Measurements from ENCODE around the gene GFM2. TPM values are rescaled to one million over a fixed set of nuclear protein-coding genes. Genes with fewer than 3 reads are reported as not detected.
"Not testable (repeated sequence)": the region's sequence is repeated elsewhere in the genome, so short reads cannot be mapped to it uniquely, and the experiment has no call there.

The GFM2 gene
- total RNA-seq, 3 donors from 2014 or later (not counting 1 experiment from before 2014, with no cell fraction given), result 11.9 to 27.9 (median 19.1) TPM

DNA sequence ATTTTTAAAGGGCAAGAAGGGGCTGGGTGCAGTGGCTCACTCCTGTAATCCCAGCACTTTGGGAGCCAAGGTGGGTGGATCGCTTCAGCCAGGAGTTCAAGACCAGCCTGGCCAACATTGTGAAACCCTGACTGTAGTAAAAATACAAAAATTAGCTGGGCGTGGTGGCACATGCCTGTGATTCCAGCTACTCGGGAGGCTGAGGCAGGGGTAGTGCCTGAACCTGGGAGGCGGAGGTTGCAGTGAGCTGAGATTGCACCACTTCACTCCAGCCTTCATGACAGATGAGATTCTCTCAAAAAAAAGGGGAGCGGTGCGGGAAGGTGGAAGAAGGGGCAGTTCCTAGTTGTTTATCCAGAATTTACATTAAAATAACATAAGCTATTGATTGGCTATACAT lies 90.5 kb downstream of the GFM2 start:
- H3K9me3 Mint-ChIP-seq; H3K4me3 Mint-ChIP-seq; H3K27ac Mint-ChIP-seq; intact Hi-C loops (cut with micrococcal nuclease); H3K27ac ChIP-seq (ENCODE audit: low read length); H3K36me3 Mint-ChIP-seq; H3K4me1 Mint-ChIP-seq; H3K36me3 ChIP-seq (ENCODE audit: control insufficient read depth, insufficient read depth, low read length); H3K9me3 ChIP-seq (ENCODE audit: control insufficient read depth, insufficient read depth, low read length); DNase-seq; ATAC-seq; H3K4me3 ChIP-seq (ENCODE audit: low read length); H3K4me1 ChIP-seq (ENCODE audit: control insufficient read depth, insufficient read depth, low read length); H3K27me3 ChIP-seq (ENCODE audit: control insufficient read depth, insufficient read depth, low read length): not testable (repeated sequence)
- WGBS (ENCODE audit: insufficient coverage), result 92% methylated on average over 4 of the region's 6 CpGs
- peaks cover 26 to 42% of the 10 kb centered on the region in 2 donors for H3K27me3 Mint-ChIP-seq (ENCODE audit: low read depth in 2 of 2)

DNA sequence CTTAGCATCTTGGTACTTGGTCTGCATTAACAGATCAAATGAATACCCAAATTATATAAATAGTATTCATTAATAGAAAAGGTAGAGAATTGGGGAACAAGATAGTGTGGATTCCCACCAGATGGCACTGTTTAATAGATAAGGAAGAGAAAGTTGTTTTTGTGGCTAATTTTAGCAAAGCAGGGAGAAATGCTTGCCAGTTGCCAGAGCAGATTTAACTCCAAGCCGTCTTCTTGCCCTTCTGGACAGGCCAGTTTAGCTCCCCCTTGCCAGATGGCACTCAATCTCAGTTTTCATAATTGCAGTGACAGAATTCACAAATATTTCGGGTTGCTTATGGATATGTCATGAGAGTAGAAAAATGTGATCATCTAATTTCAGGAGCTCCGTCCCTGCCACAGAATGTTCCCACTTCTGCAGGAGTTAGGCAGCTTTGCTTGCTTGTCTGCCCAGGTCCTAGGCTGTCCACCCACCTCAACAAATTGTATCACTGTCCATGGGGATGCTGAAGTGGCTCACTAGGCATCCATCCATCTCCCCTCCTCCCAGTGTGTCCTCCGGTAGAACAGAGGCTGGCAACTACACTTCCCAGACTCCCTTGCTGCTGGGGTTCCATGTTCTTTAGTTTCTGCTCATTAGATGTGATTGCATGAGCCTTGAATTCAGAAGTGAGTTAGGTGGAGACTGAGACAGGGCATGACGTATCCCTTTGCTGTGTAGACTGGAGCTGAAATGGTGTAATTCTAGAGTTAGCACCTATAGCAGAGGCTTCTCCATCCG lies 93.7 kb downstream of the GFM2 start:
- H3K36me3 ChIP-seq (ENCODE audit: control insufficient read depth, insufficient read depth, low read length), result no peaks in the 10 kb centered on the region
- H3K27ac Mint-ChIP-seq, result no peak overlapping the region
- H3K36me3 Mint-ChIP-seq, result no peaks in the 10 kb centered on the region
- H3K27me3 Mint-ChIP-seq (ENCODE audit: low read depth in 2 of 2), result peaks cover 13 to 20% of the 10 kb centered on the region in 2 donors
- TF ChIP-seq, protein P1, sequence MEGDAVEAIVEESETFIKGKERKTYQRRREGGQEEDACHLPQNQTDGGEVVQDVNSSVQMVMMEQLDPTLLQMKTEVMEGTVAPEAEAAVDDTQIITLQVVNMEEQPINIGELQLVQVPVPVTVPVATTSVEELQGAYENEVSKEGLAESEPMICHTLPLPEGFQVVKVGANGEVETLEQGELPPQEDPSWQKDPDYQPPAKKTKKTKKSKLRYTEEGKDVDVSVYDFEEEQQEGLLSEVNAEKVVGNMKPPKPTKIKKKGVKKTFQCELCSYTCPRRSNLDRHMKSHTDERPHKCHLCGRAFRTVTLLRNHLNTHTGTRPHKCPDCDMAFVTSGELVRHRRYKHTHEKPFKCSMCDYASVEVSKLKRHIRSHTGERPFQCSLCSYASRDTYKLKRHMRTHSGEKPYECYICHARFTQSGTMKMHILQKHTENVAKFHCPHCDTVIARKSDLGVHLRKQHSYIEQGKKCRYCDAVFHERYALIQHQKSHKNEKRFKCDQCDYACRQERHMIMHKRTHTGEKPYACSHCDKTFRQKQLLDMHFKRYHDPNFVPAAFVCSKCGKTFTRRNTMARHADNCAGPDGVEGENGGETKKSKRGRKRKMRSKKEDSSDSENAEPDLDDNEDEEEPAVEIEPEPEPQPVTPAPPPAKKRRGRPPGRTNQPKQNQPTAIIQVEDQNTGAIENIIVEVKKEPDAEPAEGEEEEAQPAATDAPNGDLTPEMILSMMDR (IDR thresholded peaks at IDR 0.05), result peak; percentile 26
- WGBS (ENCODE audit: insufficient coverage), result 72% methylated on average over 6 of the region's 6 CpGs
- no peak overlapping the region for H3K27ac ChIP-seq (ENCODE audit: low read length)
- no peaks in the 10 kb centered on the region for H3K9me3 ChIP-seq (ENCODE audit: control insufficient read depth, insufficient read depth, low read length)
- no peaks in the 10 kb centered on the region for H3K4me1 Mint-ChIP-seq
- H3K4me3 Mint-ChIP-seq, result no peak overlapping the region
- intact Hi-C loops (cut with micrococcal nuclease), result loop anchor here (5.0 kb wide), 2 partner anchors 244 to 594 kb away; no protein-coding TSS in a partner anchor
- H3K27me3 ChIP-seq (ENCODE audit: control insufficient read depth, insufficient read depth, low read length), result no peaks in the 10 kb centered on the region
- no peaks in the 10 kb centered on the region for H3K4me1 ChIP-seq (ENCODE audit: control insufficient read depth, insufficient read depth, low read length)
- H3K9me3 Mint-ChIP-seq, result no peaks in the 10 kb centered on the region
- ATAC-seq (no peak), DNase-seq (peak in 1 of 2 donors; percentile 47)
- no peak overlapping the region for H3K4me3 ChIP-seq (ENCODE audit: low read length)

DNA sequence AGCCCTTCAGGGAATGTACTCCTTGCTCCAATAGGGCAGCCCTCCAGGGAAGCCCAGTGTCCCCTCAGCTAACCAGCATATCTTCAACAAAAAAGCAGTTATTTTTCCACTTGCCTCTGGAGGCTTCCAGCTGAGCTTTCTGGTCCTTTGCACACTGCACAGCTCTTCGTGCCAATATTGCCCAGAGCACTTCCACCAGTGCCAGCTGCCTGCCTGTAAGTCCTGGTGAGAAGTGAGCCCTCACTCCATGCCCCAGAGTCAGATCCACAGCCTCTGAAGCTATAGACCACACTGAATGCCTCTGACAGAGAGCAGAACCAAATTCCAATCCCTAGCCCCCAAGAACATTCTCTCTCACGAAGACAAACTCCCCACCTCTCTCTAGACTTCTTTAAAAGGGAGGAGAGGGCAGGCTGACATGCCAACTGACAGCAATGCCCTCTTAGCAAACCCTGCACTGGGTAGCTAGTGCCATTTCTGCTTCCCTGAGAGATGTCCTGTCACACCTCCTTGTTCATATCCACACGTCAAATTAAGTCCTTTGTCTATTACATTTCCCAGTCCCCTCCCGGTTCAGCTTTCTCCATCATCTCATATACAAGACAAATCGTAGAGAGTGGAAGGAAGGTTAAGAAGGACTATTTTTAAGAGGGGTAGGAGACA lies 94.6 kb downstream of the GFM2 start:
- no peaks in the 10 kb centered on the region for H3K4me1 Mint-ChIP-seq
- Histone ChIP-seq H3K4me3 (ENCODE audit: low read length) (no peak overlapping the region), H3K4me1 (ENCODE audit: control insufficient read depth, insufficient read depth, low read length) (no peaks in the 10 kb centered on the region), H3K27ac (ENCODE audit: low read length) (no peak overlapping the region), H3K36me3 (ENCODE audit: control insufficient read depth, insufficient read depth, low read length) (no peaks in the 10 kb centered on the region), H3K27me3 (ENCODE audit: control insufficient read depth, insufficient read depth, low read length) (no peaks in the 10 kb centered on the region), H3K9me3 (ENCODE audit: control insufficient read depth, insufficient read depth, low read length) (no peaks in the 10 kb centered on the region)
- intact Hi-C loops (cut with micrococcal nuclease), result loop anchor here (5.0 kb wide), 2 partner anchors 245 to 595 kb away; no protein-coding TSS in a partner anchor
- no peaks in the 10 kb centered on the region for H3K9me3 Mint-ChIP-seq
- DNase-seq (no peak), ATAC-seq (no peak)
- no peaks in the 10 kb centered on the region for H3K36me3 Mint-ChIP-seq
- H3K4me3 Mint-ChIP-seq, result no peak overlapping the region
- WGBS (ENCODE audit: insufficient coverage), result 91% methylated on average over 3 of the region's 5 CpGs
- H3K27ac Mint-ChIP-seq, result no peak overlapping the region
- H3K27me3 Mint-ChIP-seq (ENCODE audit: low read depth in 2 of 2), result peaks cover 13 to 20% of the 10 kb centered on the region in 2 donors
- TF ChIP-seq, protein P1 (IDR thresholded peaks at IDR 0.05), result no peak

Other genes starting within 250 kb of the GFM2 start
- 100 to 1,000 TPM in 1 of 3 donors, 10 to 100 TPM in 2; 89.6 to 133 (median 99.3) TPM for gene ENC1, start 126.4 kb downstream of the GFM2 start, total RNA-seq
- 10 to 100 TPM; 55.3 to 61.4 (median 55.5) TPM for gene HEXB, start 81.9 kb downstream of the GFM2 start, total RNA-seq
- gene NSA2, start 132 bp upstream of the GFM2 start, total RNA-seq, result 10 to 100 TPM; 53.2 to 75.8 (median 74.0) TPM
- 10 to 100 TPM; 28.0 to 32.6 (median 28.6) TPM for gene FAM169A, start 99.3 kb upstream of the GFM2 start, total RNA-seq